GOT3 (cell line): Measurements from ENCODE around the gene CABYR.
"Not testable (repeated sequence)": the region's sequence is repeated elsewhere in the genome, so short reads cannot be mapped to it uniquely, and the experiment has no call there.

ENCODE experiments used
- DNase-seq: peaks from one replicate; lab custom pipeline; 2025; ENCODE audit warnings: mixed read lengths; lab: John Stamatoyannopoulos, UW

CABYR gene

DNA sequence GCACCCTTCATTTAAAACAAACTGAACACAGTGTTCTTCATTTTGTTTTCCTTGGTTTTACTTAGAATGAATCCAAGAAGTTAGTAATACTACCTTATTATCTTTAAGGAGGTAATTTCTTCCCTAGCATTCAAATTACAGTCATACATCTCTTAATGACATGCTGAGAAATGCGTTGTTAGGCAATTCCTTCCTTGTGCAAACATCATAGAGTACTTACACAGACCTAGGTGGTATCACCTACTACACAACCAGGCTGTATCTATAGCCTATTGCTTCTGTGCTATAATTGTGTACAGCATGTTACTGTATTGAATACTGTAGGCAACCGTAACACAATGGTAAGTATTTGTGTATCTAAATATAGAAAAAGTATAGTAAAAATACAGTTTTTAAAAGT lies 8.4 kb upstream of the CABYR start:
- no peak for DNase-seq

DNA sequence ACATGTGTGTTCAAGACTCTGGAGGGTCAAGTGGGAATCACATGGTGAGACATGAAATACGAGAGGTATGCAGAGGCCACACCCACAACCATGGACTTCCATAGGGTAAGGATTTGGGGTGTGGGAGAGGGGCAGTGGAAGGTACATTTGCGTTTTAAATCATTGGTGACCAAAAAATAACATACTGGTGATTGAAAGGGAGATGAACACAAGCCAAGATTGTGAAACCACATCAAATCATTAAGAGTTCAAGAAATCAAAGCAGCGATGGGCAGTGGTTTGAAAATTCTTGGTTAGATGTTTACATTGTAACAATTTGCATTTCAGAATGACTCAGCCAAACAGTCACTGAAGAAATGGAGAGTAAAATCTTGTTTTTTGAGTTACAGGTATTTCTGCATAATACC lies 1.9 kb upstream of the CABYR start:
- DNase-seq = no peak

DNA sequence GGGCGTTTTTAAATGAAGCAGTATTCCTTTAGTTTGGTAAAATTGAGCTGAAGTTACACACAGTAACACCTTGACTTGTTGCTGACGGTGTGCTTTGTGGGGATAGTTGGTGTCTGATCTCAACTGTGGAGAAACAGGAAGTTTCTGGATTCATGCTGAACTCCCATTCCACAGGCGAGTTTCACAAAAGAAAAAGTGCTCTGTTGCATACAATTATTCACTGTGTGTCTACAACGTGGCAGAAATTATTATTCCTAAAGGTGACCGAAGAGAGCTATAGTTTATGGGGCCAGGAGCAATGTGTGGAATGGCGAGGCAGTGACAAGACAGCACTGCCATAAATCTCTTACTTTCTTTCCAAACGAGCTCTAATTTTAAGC lies 463 bp upstream of the CABYR start:
- DNase-seq = no peak

GRCh38 chr18:24140697-24141096 lies 1.8 kb downstream of the CABYR start:
- DNase-seq = no peak

- no peak for DNase-seq
Observed at GRCh38 chr18:24142376-24142775, 3.5 kb downstream of the CABYR start.

- DNase-seq = not testable (repeated sequence)
Observed at GRCh38 chr18:24149591-24149990, 10.7 kb downstream of the CABYR start.

DNA sequence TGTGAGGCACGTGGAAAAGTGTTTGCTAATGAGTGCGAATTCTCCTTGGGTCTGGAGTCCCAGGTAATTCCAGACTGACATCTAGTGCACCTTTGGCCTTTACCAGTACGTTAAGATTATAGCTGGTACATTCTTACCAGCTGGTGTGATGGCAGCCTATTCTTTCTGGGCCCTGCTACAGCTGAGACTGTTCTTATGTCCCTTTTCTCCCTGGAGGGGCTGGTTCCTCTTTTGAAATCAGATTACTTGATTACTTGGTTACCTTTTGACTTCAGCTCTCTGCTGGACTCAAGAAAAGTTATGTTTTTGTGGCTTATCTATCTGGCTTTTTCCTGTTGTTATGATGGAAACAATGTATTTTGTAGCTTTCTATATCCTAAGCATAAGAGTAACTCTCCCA lies 14.5 kb downstream of the CABYR start:
- DNase-seq = no peak

DNA sequence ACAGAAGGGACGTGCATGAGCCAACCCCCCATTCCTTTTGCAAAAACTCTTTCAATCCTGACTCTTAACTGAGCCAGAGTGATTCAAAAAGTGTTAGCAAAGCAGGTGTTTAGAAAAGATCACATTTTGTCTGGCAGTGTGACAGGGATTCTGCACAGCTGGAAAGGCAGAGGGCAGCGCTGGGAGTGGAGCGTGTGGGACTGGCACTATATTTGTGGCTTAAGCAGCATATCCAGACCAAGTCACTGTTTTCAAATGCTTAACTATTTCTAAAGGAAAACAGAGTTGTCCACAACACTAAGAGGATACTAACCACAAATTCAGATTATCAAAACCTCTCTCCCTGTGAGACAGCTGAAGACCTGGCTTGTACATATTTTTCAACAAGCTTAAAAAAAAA lies 19.0 kb downstream of the CABYR start:
- no peak for DNase-seq

DNA sequence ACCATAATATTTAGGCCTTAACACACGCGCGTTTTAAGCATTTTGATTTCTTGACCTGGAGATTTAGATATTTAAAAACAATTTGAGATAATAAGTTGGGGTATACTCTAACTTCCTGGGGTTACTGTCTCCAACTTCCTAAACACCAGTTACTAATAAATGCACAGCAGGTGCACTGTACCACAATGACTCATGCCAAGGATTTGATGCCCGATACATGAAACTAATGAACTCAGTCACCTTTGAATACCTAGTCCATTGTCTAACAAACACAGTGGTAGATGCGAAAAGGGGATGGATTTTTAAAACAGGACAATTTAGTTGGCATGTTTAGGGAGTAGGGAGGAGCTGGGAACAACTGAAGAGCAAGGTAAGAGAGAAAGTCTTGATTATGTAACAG lies 21.2 kb downstream of the CABYR start:
- no peak for DNase-seq

- no peak for DNase-seq
Observed at GRCh38 chr18:24161304-24161703, 22.4 kb downstream of the CABYR start.

- DNase-seq = no peak
Observed at GRCh38 chr18:24168496-24168895, 29.6 kb downstream of the CABYR start.

- no peak for DNase-seq
Observed at GRCh38 chr18:24170360-24170759, 31.5 kb downstream of the CABYR start.

GRCh38 chr18:24173997-24174396 lies 35.1 kb downstream of the CABYR start:
- no peak for DNase-seq

DNA sequence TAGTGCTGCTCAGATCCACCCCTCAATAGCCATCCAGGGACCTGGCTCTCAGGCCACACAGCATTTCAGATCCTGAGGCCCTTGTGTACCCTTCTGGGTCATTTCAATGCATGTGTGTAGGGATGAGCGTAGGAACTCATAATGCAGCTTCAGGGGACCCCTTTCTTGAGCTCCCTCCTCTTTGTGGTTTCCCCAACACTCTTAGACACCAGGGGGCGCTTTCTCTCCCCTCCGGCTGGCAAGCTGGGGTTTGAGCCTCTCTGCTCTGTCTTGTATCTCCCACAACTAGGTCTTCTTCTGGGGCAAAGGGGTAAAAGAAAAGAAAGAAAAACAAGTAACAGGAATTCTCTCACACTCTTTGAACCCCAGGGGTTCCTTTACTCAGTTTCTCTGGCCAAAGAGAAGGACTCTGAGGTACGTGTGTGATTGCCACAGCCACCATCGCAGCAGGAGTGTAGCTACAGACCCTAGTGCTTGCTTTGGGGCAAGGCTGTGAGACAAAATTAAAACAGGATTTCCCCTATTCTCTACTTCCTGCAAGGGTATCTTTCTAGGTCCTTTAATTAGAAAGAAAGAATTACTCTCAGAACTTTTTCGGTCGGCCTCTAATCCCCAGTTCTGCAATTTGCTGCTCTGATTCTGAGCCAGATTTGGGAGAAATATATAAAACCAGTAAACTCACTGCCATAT lies 38.0 kb downstream of the CABYR start:
- no peak for DNase-seq

DNA sequence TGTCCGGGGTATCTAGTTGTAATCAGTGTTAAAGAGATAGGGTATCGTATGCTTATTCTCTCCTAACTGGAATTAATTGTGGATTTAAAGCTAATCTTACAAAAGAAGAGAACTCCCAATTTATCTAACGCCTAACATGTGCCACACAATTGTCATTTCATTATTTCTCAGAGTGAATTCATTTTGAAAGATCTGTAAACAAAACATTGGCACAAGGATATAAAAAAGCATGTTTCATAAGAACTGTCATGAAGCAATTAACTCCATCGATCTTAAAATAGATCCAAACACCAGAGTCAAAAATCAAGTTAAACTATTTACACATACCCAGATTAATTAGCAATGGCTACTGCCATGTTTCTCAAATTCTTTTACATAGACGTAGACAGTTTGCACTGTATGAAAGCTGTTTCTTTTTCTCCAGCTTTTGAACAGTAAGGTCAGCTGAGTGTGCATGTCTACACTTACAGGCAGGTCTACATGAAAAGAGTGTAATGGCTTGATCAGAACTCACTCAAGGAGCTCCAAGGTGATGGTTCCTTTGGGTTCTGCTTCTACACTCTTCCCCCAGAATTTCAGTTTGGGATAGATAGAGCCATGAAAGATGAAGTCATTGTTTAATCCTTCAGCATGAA lies 38.8 kb downstream of the CABYR start:
- no peak for DNase-seq

GRCh38 chr18:24180048-24180447 lies 41.2 kb downstream of the CABYR start:
- no peak for DNase-seq

- no peak for DNase-seq
Observed at GRCh38 chr18:24181806-24182205, 42.9 kb downstream of the CABYR start.

DNA sequence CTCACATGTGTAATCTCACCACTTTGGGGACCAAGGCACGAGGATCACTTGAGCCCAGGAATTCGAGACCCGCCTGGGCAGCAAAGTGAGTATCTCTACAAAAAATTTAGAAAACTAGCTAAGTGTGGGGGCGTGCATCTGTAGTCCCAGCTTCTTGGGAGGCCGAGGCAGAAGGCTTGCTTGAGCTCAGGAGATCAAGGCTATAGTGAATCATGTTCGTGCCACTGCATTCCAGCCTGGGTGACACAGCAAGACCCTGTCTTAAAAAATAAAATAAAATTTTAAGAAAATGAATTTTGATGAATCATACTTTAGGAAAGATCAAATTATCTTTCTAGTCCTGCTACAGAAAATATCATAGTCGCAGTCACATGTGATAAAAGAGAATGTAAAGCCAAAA lies 46.9 kb downstream of the CABYR start:
- DNase-seq = no peak

DNA sequence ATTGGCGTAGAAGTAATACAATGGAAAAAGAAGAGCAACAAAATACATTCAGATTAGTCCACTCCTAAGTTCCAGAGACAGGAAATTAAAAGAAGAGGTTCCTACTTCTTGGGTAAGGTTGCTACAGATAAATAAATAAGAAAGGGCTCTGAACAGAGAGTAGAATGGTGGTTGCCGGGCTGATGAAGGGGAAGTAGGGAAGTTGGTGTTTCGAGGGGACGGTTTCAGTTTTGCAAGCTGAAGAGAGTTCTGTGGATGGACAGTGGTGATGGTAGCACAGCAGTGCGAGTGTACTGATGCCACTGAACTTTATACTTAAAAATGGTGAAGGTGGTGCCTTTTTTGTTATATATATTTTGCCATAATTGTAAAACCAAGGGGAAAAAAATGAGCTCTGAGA lies 48.2 kb downstream of the CABYR start:
- DNase-seq = no peak

DNA sequence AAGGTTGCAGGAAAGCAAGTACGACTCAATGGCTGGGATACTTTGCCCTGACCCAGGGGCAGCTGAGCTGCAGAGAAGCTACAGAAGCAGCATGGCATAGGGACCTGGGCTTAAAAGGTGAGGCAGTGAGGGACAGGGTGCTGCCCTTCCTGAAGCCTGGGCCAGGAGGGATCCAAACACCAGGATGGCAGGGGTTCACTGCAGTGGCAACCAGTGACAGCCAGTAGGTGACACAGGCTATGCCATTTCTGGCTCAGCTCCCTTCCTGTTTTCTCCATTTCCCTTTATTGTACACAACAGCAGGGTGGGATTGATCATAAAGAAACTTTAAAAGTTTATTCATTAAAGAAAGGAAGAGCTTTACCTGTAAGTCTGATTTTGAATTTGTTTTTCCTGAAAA lies 48.8 kb downstream of the CABYR start:
- no peak for DNase-seq

DNA sequence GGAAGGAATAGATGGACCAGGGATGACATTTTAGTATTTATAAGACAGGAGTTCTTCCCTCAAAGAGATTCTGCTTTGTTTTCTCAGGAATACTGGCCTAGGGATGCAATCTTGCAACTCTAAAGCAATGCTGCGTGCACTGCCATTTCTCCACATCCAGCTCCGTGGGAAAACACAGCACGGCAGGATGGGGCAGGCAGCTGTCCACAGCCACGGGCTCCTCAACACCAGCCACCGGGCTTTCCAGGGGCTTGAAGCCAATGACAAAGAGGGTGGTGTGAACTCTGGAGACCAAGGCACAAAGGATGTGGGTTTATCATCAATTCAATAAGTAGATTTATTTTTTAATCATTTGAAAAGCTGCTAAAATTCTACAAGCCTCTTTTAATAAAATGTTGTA lies 49.3 kb downstream of the CABYR start:
- DNase-seq = no peak

DNA sequence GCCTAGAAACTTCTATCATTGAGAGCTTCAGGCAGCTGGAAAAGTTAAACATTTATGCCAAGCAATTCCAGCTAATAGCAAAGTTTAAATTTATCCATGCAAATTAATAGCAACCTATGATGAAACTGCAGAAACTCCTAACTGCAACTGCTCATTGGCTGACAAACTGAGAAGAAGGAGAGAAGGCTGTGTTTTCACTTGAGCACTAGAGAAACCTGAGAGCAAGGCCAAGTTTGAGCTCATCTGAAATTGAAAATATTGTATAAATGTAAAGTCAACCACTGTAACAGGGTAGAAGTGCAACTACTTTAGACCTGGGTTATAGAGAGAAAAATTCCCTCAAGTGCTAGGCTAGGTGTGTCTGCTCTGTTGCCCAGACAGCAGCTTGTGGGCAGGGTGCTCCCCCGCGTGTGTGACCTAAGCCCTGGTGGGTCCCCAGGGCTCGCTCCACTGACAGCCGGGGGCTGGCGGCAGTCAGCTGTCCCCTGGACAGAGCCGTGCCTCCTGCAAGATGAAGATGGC lies 50.2 kb downstream of the CABYR start:
- no peak for DNase-seq

GRCh38 chr18:24189664-24190346 lies 50.9 kb downstream of the CABYR start:
- DNase-seq = no peak
